CD8-positive, alpha-beta memory T cell (primary cell): ENCODE measurements around the gene HAUS3. TPM values are rescaled to one million over a fixed set of nuclear protein-coding genes. Genes with fewer than 3 reads are reported as not detected.
"Not testable (repeated sequence)": the region's sequence is repeated elsewhere in the genome, so short reads cannot be mapped to it uniquely, and the experiment has no call there.

Experiments
- CTCF ChIA-PET: fragments of 350-600 bp; sonication (Branson Sonifier 250); formaldehyde crosslinking; loops from one replicate; lab custom pipeline; 2021; ENCODE audit warnings: antibody characterized with exemption; lab: Charles Lee
- POLR2A ChIA-PET: fragments of 350-600 bp; sonication (Branson Sonifier 250); formaldehyde crosslinking; loops from one replicate; lab custom pipeline; 2021; ENCODE audit warnings: antibody characterized with exemption; lab: Charles Lee
- DNase-seq, 5 donors: peaks; one replicate each; pipeline versions ENCODE4 v3.0.0 to v3.0.0-alpha.2; 2020 to 2022; ENCODE audit warnings: mixed read lengths in 1 of 5
- H3K27ac ChIP-seq: one replicate; pipeline ENCODE4 v1.7.0; 2013; ENCODE audit warnings: low read depth, mild to moderate bottlenecking, low read length, moderate library complexity
- H3K27me3 ChIP-seq: 2 replicates; pipeline ENCODE4 v1.7.0; 2013; ENCODE audit warnings: low read length, mild to moderate bottlenecking; ENCODE audit not compliant: insufficient read depth, poor library complexity, severe bottlenecking
- H3K36me3 ChIP-seq: 2 replicates; pipeline ENCODE4 v1.7.0; 2013; ENCODE audit warnings: mild to moderate bottlenecking, low read length, moderate library complexity; ENCODE audit not compliant: insufficient read depth
- H3K4me1 ChIP-seq: 2 replicates; pipeline ENCODE4 v1.7.0; 2013; ENCODE audit warnings: mild to moderate bottlenecking, low read length, moderate library complexity; ENCODE audit not compliant: insufficient read depth
- H3K4me3 ChIP-seq: 2 replicates; pipeline ENCODE4 v1.7.0; 2013; ENCODE audit warnings: mild to moderate bottlenecking, low read length
- H3K9me3 ChIP-seq: 2 replicates; pipeline ENCODE4 v1.7.0; 2013; ENCODE audit warnings: mild to moderate bottlenecking, low read length
- H3K27ac Mint-ChIP-seq, 8 donors: one replicate each; pipeline ENCODE4 v1.8.0; 2020 to 2021; ENCODE audit warnings: mixed read lengths in 8 of 8, mild to moderate bottlenecking in 6 of 8, inconsistent platforms in 3 of 8, moderate library complexity in 3 of 8
- H3K27me3 Mint-ChIP-seq, 2 donors: one replicate each; pipeline ENCODE4 v1.8.0; 2020 to 2021; ENCODE audit warnings: mixed read lengths in 2 of 2, mild to moderate bottlenecking in 1 of 2, moderate library complexity in 1 of 2
- H3K36me3 Mint-ChIP-seq, 3 donors: one replicate each; pipeline ENCODE4 v1.8.0; 2020 to 2021; ENCODE audit warnings: mixed read lengths in 3 of 3, inconsistent platforms in 1 of 3, mild to moderate bottlenecking in 1 of 3
- H3K4me1 Mint-ChIP-seq, 3 donors: one replicate each; pipeline ENCODE4 v1.8.0; 2020 to 2021; ENCODE audit warnings: mixed read lengths in 3 of 3, inconsistent platforms in 1 of 3, mild to moderate bottlenecking in 1 of 3
- H3K4me3 Mint-ChIP-seq, 7 donors: one replicate each; pipeline ENCODE4 v1.8.0; 2020 to 2021; ENCODE audit warnings: mixed read lengths in 7 of 7, mild to moderate bottlenecking in 6 of 7, moderate library complexity in 4 of 7, inconsistent platforms in 2 of 7
- H3K9me3 Mint-ChIP-seq, 5 donors: one replicate each; pipeline ENCODE4 v1.8.0; 2020 to 2022; ENCODE audit warnings: mixed read lengths in 5 of 5, mild to moderate bottlenecking in 3 of 5, moderate library complexity in 2 of 5, inconsistent platforms in 1 of 5
- polyA plus RNA-seq: library from polyadenylated mRNA; unstranded; fragments of 300-500 nt; fragmentation: Illumina TruSeq; gene quantifications from one replicate; pipeline ENCODE4 v1.2.3, GENCODE V29; 2021
- total RNA-seq, 2 experiments: library from RNA; stranded (reverse); gene quantifications; one replicate each; pipeline ENCODE4 v1.2.3, GENCODE V29; 2021

Gene HAUS3
- total and polyA plus RNA-seq, 3 experiments from 2014 or later: 23.8 to 26.6 (median 23.9) TPM

DNA sequence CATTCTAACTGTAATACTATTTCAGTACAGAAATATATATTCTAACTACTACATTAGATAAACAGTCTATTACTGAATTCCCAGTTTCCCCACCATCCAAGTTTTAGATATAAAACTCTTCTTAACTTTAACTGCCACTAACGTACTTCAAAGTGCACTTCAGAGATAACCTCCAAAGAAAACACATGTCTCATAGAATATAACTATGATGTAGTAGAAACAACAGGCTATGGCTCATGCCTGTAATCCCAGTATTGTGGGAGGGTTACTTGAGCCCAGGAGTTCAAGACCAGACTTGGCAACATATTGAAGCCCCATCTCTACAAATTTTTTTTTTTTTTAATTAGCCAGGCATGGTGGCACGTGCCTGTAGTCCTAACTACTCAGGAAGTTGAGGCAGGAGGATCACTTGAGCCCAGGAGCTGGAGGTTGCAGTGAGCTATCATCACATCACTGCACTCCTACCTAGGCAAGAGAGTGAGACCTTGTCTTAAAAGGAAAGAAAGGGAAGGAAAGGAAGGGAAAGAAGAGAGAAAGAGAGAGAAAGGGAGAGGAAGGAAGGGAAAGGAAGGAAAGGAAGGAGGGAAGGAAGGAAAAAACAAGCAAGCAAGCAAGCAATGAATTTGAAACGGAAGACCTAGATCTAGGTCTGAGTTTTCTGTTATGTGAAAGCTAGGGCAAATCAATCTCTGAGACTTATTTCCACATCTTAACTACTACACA, 4.8 kb downstream of the HAUS3 start:
- CTCF ChIA-PET: interaction anchor here (0.7 to 3.1 kb wide), 3 partner anchors 9 to 183 kb away, joined by 3 to 11 read pairs (median 4); no protein-coding TSS in a partner anchor
- Histone ChIP-seq H3K4me3 (no peak overlapping the region), H3K27me3 (no peaks in the 10 kb centered on the region), H3K36me3 (peaks cover 20% of the 10 kb centered on the region), H3K9me3 (no peaks in the 10 kb centered on the region), H3K27ac (no peak overlapping the region), H3K4me1 (peaks cover 39% of the 10 kb centered on the region)
- Mint-ChIP-seq H3K4me3 (peak overlapping the region in 5 of 7 donors; percentile 8 to 69 (median 36)), H3K27ac (peak overlapping the region in 3 of 8 donors; percentile 30 to 85 (median 74)), H3K36me3 (peaks cover 0 to 82% (median 11%) of the 10 kb centered on the region in 3 donors), H3K9me3 (no peaks in the 10 kb centered on the region), H3K27me3 (peaks cover 0 to 2% of the 10 kb centered on the region in 2 donors), H3K4me1 (peaks cover 58 to 86% (median 82%) of the 10 kb centered on the region in 3 donors)
- no peak for DNase-seq
- POLR2A ChIA-PET: interaction anchor here (0.6 kb wide), 1 partner anchor 217 kb away, joined by 3 read pairs; no protein-coding TSS in a partner anchor

DNA sequence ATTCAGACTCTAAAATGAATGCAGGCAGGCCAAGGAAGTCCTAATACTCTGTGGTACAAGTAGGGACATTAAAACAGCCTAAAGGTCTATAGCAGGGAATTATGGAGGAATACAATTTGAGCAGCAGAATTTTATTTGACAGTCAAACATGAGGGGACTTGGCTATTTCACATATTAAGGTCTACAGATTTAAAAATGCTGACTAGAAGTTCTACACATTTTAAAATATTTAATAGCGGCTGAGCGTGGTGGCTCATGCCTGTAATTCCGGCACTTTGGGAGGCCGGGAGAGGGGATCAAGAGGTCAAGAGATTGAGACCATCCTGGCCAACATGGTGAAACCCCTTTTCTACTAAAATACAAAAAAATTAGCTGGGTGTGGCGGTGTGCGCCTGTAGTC, 10.8 kb downstream of the HAUS3 start:
- peak overlapping the region in 1 of 8 donors; percentile 36 for H3K27ac Mint-ChIP-seq
- H3K27me3 Mint-ChIP-seq: peaks cover 0 to 2% of the 10 kb centered on the region in 2 donors
- Histone ChIP-seq H3K27me3 (no peaks in the 10 kb centered on the region), H3K4me3 (no peak overlapping the region), H3K9me3 (no peaks in the 10 kb centered on the region), H3K36me3 (peaks cover 17% of the 10 kb centered on the region), H3K4me1 (no peaks in the 10 kb centered on the region), H3K27ac (no peak overlapping the region)
- POLR2A ChIA-PET: no interaction called here
- H3K9me3 Mint-ChIP-seq: no peaks in the 10 kb centered on the region
- no peak for DNase-seq
- CTCF ChIA-PET: interaction anchor here (1.3 to 2.5 kb wide), 2 partner anchors 11 kb away, joined by 5 to 7 read pairs; no protein-coding TSS in a partner anchor
- H3K4me3 Mint-ChIP-seq: no peak overlapping the region
- peaks cover 0 to 68% (median 9%) of the 10 kb centered on the region in 3 donors for H3K36me3 Mint-ChIP-seq
- H3K4me1 Mint-ChIP-seq: peaks cover 20 to 50% (median 34%) of the 10 kb centered on the region in 3 donors

- no peaks in the 10 kb centered on the region for H3K27me3 Mint-ChIP-seq
- no peak overlapping the region for H3K4me3 ChIP-seq
- no peak overlapping the region for H3K4me3 Mint-ChIP-seq
- no peaks in the 10 kb centered on the region for H3K9me3 Mint-ChIP-seq
- peaks cover 5% of the 10 kb centered on the region for H3K36me3 ChIP-seq
- no peaks in the 10 kb centered on the region for H3K27me3 ChIP-seq
- ChIA-PET CTCF (no interaction called here), POLR2A (no interaction called here)
- H3K36me3 Mint-ChIP-seq: peaks cover 0 to 45% (median 4%) of the 10 kb centered on the region in 3 donors
- no peak overlapping the region for H3K27ac ChIP-seq
- no peak for DNase-seq
- peak overlapping the region in 1 of 8 donors; percentile 52 for H3K27ac Mint-ChIP-seq
- no peaks in the 10 kb centered on the region for H3K4me1 ChIP-seq
- H3K4me1 Mint-ChIP-seq: peaks cover 0 to 11% (median 3%) of the 10 kb centered on the region in 3 donors
- no peaks in the 10 kb centered on the region for H3K9me3 ChIP-seq
These were observed 15.7 kb downstream of the HAUS3 start for GRCh38 chr4:2226261-2226660.

DNA sequence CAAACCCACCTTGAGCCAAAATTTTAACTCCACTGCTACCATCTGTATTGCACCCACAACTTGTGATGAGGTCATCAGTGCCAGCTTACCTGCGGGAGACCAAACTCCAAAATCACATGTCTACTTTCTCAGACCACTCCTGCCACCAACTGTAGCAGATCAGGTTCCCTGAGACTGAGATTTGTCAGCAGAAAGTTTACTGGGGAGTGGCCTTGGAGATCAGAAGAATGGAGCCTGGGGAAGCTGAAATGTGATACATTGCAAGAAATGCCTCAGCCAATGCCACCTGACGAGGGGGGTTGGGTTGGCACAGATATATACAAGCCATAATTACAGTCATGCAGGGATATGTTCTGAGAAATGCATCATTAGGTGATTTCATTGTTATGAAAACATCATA, 19.1 kb downstream of the HAUS3 start:
- CTCF ChIA-PET: interaction anchor here (0.6 to 0.7 kb wide), 2 partner anchors 261 to 739 kb away, joined by 3 read pairs; no protein-coding TSS in a partner anchor
- no peak overlapping the region for H3K4me3 Mint-ChIP-seq
- Histone ChIP-seq H3K4me1 (no peaks in the 10 kb centered on the region), H3K27me3 (no peaks in the 10 kb centered on the region), H3K4me3 (no peak overlapping the region), H3K9me3 (no peaks in the 10 kb centered on the region), H3K36me3 (peaks cover 5% of the 10 kb centered on the region), H3K27ac (no peak overlapping the region)
- no peaks in the 10 kb centered on the region for H3K27me3 Mint-ChIP-seq
- peaks cover 0 to 29% (median 4%) of the 10 kb centered on the region in 3 donors for H3K36me3 Mint-ChIP-seq
- peaks cover 6 to 13% (median 9%) of the 10 kb centered on the region in 3 donors for H3K4me1 Mint-ChIP-seq
- H3K9me3 Mint-ChIP-seq: no peaks in the 10 kb centered on the region
- peak overlapping the region in 2 of 8 donors; percentile 21 to 25 for H3K27ac Mint-ChIP-seq
- POLR2A ChIA-PET: no interaction called here
- DNase-seq: no peak

DNA sequence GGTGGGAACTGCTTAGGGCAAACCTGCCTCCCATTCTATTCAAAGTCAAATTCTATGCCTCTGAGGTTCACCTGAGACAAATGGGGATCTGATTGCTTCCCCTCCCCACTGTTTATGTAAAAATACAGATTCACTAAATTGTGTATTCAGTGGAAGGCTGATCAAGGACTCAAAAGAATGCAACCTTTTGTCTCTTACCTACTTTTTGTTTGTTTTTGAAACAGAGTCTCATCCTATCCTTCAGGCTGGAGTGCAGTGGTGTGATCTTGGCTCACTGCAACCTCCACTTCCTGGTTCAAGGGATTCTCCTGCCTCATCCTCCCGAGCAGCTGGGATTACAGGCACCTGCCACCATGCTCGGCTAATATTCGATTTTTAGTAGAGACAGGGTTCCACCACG, 20.5 kb downstream of the HAUS3 start:
- H3K27ac Mint-ChIP-seq, H3K27me3 Mint-ChIP-seq, H3K4me1 ChIP-seq, H3K36me3 ChIP-seq, H3K4me3 Mint-ChIP-seq, H3K9me3 ChIP-seq, H3K9me3 Mint-ChIP-seq, H3K27ac ChIP-seq, H3K4me1 Mint-ChIP-seq, DNase-seq, H3K4me3 ChIP-seq, H3K27me3 ChIP-seq: not testable (repeated sequence)
- ChIA-PET CTCF (interaction anchor here (0.8 to 4.0 kb wide), 12 partner anchors 14 to 450 kb away, joined by 3 to 39 read pairs (median 8); partner anchors contain the start of genes FAM193A, HAUS3 and POLN), POLR2A (interaction anchor here (0.8 kb wide), 1 partner anchor 41 kb away, joined by 3 read pairs; the partner anchor contains the start of gene MXD4)
- peaks cover 0 to 19% (median 4%) of the 10 kb centered on the region in 3 donors for H3K36me3 Mint-ChIP-seq

GRCh38 chr4:2220016-2220630, 21.8 kb downstream of the HAUS3 start:
- Mint-ChIP-seq H3K27me3 (peaks cover 0 to 2% of the 10 kb centered on the region in 2 donors), H3K36me3 (peaks cover 0 to 13% (median 0%) of the 10 kb centered on the region in 3 donors), H3K27ac (peak overlapping the region in 5 of 8 donors; percentile 25 to 86 (median 70)), H3K9me3 (no peaks in the 10 kb centered on the region), H3K4me3 (peak overlapping the region in 1 of 7 donors; percentile 42), H3K4me1 (peaks cover 6% of the 10 kb centered on the region in 3 donors)
- peak; percentile 65 to 83 (median 68) for DNase-seq
- H3K27me3 ChIP-seq: no peaks in the 10 kb centered on the region
- H3K9me3 ChIP-seq: no peaks in the 10 kb centered on the region
- H3K4me1 ChIP-seq: no peaks in the 10 kb centered on the region
- H3K36me3 ChIP-seq: peaks cover 5% of the 10 kb centered on the region
- POLR2A ChIA-PET: interaction anchor here (0.5 to 1.1 kb wide), 3 partner anchors 42 to 221 kb away, joined by 3 to 7 read pairs (median 3); partner anchors contain the start of gene MXD4
- CTCF ChIA-PET: interaction anchor here (0.7 to 4.0 kb wide), 31 partner anchors 9 to 818 kb away, joined by 3 to 39 read pairs (median 6); partner anchors contain the start of genes CFAP99, HAUS3, POLN and RNF4
- H3K4me3 ChIP-seq: no peak overlapping the region
- H3K27ac ChIP-seq: no peak overlapping the region

DNA sequence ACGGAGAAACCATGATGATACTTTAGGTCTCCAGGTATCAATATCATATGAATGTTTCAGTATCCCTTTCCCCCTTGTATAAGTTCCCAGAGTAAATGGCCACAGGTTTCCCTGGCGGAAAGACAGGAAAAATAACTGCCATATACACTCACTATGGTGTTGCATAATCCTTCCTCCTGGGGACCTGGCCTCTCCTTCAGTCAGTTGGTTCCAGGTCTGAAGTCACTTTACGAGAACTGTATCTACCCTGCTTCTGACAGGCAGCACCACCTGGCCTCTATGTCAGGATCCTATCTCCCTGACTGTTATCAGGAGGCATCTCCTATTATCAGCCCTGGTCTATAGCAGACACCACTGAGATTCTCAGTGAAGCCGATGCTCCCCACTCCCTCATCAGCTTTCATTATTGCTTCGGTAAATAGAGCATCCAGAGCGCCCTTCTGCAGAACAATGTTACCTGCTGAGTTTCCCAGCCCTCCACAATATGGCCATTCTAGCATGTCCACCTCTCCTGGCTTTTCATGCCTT, 22.6 kb downstream of the HAUS3 start:
- POLR2A ChIA-PET: interaction anchor here (1.1 kb wide), 1 partner anchor 43 kb away, joined by 3 read pairs; the partner anchor contains the start of gene MXD4
- H3K36me3 ChIP-seq: peaks cover 5% of the 10 kb centered on the region
- DNase-seq: no peak
- CTCF ChIA-PET: interaction anchor here (1.0 to 4.0 kb wide), 25 partner anchors 10 to 819 kb away, joined by 3 to 39 read pairs (median 6); partner anchors contain the start of genes CFAP99, HAUS3, POLN and RNF4
- no peaks in the 10 kb centered on the region for H3K27me3 ChIP-seq
- no peak overlapping the region for H3K4me3 Mint-ChIP-seq
- no peaks in the 10 kb centered on the region for H3K9me3 ChIP-seq
- H3K9me3 Mint-ChIP-seq: no peaks in the 10 kb centered on the region
- H3K27ac ChIP-seq: no peak overlapping the region
- H3K27ac Mint-ChIP-seq: peak overlapping the region in 2 of 8 donors; percentile 83 to 86
- no peaks in the 10 kb centered on the region for H3K4me1 ChIP-seq
- peaks cover 0 to 12% (median 0%) of the 10 kb centered on the region in 3 donors for H3K36me3 Mint-ChIP-seq
- H3K4me3 ChIP-seq: no peak overlapping the region
- H3K27me3 Mint-ChIP-seq: peaks cover 0 to 2% of the 10 kb centered on the region in 2 donors
- H3K4me1 Mint-ChIP-seq: peaks cover 6% of the 10 kb centered on the region in 3 donors
